AG04449 (cell line): ENCODE data around the gene TM9SF1.

Experiments
- CTCF ChIA-PET: fragments of 350-600 bp; formaldehyde crosslinking; extraction: SDS; loops from one replicate; lab custom pipeline; 2021; ENCODE audit warnings: antibody characterized with exemption; lab: Yijun Ruan, JAX
- POLR2A ChIA-PET: fragments of 400-600, 350-600 bp; formaldehyde crosslinking; extraction: SDS; loops from one replicate; lab custom pipeline; 2020; ENCODE audit warnings: antibody characterized with exemption, inconsistent platforms; lab: Yijun Ruan, JAX
- DNase-seq: peaks from one replicate; pipeline ENCODE4 v3.0.0-alpha.2; 2010; ENCODE audit warnings: low read depth, low spot score
- H3K4me3 ChIP-seq: 2 replicates; pipeline ENCODE4 v1.5.1; 2011; ENCODE audit warnings: low read depth, mild to moderate bottlenecking, control low read depth, low read length
- TF ChIP-seq, protein P1 (sequence below): IDR thresholded peaks from one replicate; pipeline ENCODE4 v1.5.1; 2011; ENCODE audit warnings: mild to moderate bottlenecking, moderate library complexity, low read length, control low read depth, inconsistent platforms; ENCODE audit not compliant: insufficient read depth; ENCODE audit errors: missing control alignments

The TM9SF1 gene

DNA sequence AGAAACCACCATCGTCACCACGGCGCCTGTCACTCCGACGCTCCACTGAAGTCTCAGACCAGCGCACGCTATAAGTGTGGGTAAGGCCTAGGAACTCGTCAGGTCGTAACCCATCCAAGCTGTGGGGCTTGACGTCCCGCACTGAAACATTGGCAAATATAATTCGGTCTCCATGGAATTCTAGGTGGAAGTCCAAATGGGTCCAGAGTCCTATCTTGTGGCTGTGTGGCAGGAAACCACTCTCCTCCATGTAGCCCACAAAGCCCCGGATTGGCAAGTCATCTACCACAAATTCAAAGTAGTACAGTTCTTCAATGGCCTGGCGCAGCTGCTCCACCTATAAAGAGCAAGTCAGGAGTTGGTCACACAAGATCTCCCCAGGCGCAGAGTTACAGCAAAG lies 2.3 kb downstream of the TM9SF1 start:
- DNase-seq, result no peak
- no peak overlapping the region for H3K4me3 ChIP-seq
- ChIA-PET POLR2A (no interaction called here), CTCF (interaction anchor here (1.4 kb wide), 1 partner anchor 32 kb away, joined by 3 read pairs; the partner anchor contains the start of gene IRF9)
- TF ChIP-seq, protein P1, sequence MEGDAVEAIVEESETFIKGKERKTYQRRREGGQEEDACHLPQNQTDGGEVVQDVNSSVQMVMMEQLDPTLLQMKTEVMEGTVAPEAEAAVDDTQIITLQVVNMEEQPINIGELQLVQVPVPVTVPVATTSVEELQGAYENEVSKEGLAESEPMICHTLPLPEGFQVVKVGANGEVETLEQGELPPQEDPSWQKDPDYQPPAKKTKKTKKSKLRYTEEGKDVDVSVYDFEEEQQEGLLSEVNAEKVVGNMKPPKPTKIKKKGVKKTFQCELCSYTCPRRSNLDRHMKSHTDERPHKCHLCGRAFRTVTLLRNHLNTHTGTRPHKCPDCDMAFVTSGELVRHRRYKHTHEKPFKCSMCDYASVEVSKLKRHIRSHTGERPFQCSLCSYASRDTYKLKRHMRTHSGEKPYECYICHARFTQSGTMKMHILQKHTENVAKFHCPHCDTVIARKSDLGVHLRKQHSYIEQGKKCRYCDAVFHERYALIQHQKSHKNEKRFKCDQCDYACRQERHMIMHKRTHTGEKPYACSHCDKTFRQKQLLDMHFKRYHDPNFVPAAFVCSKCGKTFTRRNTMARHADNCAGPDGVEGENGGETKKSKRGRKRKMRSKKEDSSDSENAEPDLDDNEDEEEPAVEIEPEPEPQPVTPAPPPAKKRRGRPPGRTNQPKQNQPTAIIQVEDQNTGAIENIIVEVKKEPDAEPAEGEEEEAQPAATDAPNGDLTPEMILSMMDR, result no peak

DNA sequence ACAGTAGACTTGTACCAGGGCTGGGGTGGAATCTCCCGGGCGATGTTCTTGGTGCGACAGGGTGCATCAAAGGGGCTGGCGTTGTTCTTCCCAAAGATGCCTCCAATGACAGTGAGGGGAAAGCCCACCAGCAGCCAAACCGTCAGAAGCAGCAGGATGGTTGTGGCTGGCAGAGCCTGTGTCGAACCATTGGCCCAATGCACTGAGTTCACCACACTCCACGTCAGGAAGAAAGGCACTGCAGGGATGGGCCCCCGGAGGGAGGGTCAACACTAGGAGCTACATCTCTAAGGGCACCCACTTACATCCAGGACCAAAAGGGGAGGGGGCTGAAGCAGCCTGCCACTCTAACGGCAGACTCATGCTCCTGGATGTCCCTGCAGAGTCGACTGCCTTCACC lies 4.8 kb downstream of the TM9SF1 start:
- H3K4me3 ChIP-seq, result no peak overlapping the region
- CTCF ChIA-PET, result interaction anchor here (1.6 to 5.0 kb wide), 2 partner anchors 107 to 118 kb away, joined by 7 to 20 read pairs; partner anchors contain the start of gene CIDEB
- no peak for DNase-seq
- POLR2A ChIA-PET, result no interaction called here
- TF ChIP-seq, protein P1, result no peak

DNA sequence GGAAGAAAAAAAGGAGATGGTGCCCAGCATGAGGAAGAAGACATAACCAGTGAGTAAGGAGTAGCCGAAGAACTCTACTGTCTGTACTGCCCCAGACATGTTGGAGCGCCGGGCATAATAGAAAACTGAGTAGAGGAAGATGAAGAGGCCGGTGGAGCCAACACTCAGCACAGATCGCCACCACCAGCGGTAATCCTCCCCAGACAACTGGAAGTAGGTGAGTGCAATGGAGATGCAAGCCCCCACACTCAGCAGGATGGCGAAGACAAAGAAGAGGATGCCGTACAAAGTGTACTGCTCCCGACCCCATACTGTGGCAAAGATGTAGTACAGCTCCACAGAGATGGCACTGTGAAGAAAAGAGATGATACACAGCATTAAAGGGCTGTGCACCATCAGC lies 5.8 kb downstream of the TM9SF1 start:
- TF ChIP-seq, protein P1, result no peak
- ChIA-PET CTCF (interaction anchor here (1.1 to 7.5 kb wide), 4 partner anchors 25 to 119 kb away, joined by 3 to 60 read pairs (median 12); partner anchors contain the start of genes CIDEB and IRF9), POLR2A (interaction anchor here (1.0 to 2.4 kb wide), 7 partner anchors 24 to 82 kb away, joined by 3 to 10 read pairs (median 4); partner anchors contain the start of genes DCAF11, NRL, PSME2 and RABGGTA)
- no peak overlapping the region for H3K4me3 ChIP-seq
- DNase-seq, result no peak

DNA sequence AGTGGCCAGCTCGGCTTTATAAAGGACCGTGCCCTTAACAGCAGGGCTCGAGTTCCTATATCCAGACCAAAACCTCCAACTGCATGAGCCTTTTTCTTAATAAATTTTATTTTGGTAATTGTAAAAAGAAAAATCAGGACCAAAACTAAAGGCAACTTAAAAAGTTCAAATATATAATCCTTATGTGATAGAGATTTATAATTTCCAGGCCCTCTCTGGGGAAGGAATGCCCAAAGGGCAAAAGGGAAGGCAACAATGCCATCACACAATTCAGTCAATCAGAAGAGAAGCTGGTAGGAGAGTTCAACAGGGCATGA lies 6.2 kb downstream of the TM9SF1 start:
- H3K4me3 ChIP-seq, result peak overlapping the region; percentile 30
- no peak for DNase-seq
- TF ChIP-seq, protein P1, result no peak
- ChIA-PET POLR2A (interaction anchor here (1.0 to 2.4 kb wide), 8 partner anchors 25 to 110 kb away, joined by 3 to 10 read pairs (median 4); partner anchors contain the start of genes DCAF11, DHRS1, NOP9 and NRL), CTCF (interaction anchor here (0.9 to 7.5 kb wide), 6 partner anchors 25 to 242 kb away, joined by 3 to 60 read pairs (median 4); partner anchors contain the start of genes CIDEB, DHRS1, IRF9 and NOP9)

DNA sequence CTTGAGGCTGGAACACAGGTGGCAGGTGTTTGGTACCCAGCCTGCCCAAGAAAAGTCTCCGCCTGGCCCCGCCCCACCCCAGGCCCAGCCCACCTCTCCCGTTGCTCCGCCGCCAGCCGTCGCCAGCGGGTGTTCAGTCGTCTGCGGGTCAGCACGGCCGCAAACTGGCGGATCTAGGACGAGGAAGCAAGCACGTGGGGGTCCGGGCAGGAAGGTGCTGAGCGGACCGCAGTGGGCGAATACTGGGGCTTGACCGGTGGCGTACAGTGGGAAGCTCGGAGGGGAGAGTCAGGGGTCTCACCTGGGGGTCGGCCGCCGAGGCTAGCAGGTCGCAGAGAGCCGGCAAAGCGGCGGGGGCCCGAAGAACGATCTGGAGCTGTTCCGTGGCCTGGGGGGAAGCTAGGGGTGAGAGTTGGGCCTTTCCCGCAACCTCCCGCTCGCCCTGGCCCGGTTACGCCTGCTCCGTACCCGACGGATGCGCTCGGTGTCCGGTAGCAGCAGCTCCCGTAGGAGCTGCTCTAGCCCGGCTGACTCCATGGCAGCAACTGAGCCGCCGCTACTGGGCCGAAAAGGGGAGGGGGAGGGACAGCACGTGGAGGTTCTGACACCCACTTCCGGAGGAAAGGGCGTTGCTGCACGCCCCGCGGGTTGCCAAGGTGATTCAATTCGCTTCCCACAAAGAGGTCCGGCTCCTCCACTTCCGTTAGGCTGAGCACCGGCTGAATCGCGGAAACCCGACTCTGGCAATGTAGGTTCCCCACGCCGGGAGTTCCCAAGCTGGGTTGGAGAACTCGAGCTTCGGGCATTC lies 6.8 kb downstream of the TM9SF1 start, which contains the start of gene IPO4:
IPO4 (minus strand) TSS at position 566 of the 808 bp plus-strand sequence; CDS start at position 537, 29 bp downstream.
- DNase-seq, result peak; percentile 90
- ChIA-PET CTCF (interaction anchor here (0.6 to 7.5 kb wide), 6 partner anchors 27 to 1213 kb away, joined by 3 to 60 read pairs (median 4); partner anchors contain the start of genes CIDEB, DHRS1, IRF9 and NOP9), POLR2A (interaction anchor here (0.6 to 2.4 kb wide), 8 partner anchors 26 to 111 kb away, joined by 3 to 10 read pairs (median 4); partner anchors contain the start of genes DCAF11, DHRS1, NOP9 and NRL)
- TF ChIP-seq, protein P1, result no peak
- peak within 1 kb of the TSS; percentile 84 for H3K4me3 ChIP-seq
